Mesothelial cell of epicardium (in vitro differentiated cells): Measurements from ENCODE around the gene CUBN. TPM values are rescaled to one million over a fixed set of nuclear protein-coding genes. Genes with fewer than 3 reads are reported as not detected.

ENCODE experiments used
- DNase-seq, 2 experiments: peaks; one replicate each; pipeline ENCODE4 v3.0.0; 2021; ENCODE audit warnings: low spot score in 2 of 2; ENCODE audit not compliant: unreplicated experiment in 2 of 2
- H3K27ac Mint-ChIP-seq: 2 replicates; pipeline ENCODE4 v1.8.0; 2021; ENCODE audit warnings: mixed read lengths
- H3K27me3 Mint-ChIP-seq: 2 replicates; pipeline ENCODE4 v1.8.0; 2021; ENCODE audit warnings: low read depth, mixed read lengths
- H3K36me3 Mint-ChIP-seq: 2 replicates; pipeline ENCODE4 v1.8.0; 2021; ENCODE audit warnings: mixed read lengths
- H3K4me1 Mint-ChIP-seq: 2 replicates; pipeline ENCODE4 v1.8.0; 2021; ENCODE audit warnings: mixed read lengths
- H3K4me3 Mint-ChIP-seq: 2 replicates; pipeline ENCODE4 v1.8.0; 2021; ENCODE audit warnings: mild to moderate bottlenecking, moderate library complexity, mixed read lengths
- H3K9me3 Mint-ChIP-seq: 2 replicates; pipeline ENCODE4 v1.8.0; 2021; ENCODE audit warnings: mixed read lengths
- CTCF ChIP-seq: fragments of 200-600 bp; sonication (generic); IDR thresholded peaks from one replicate; pipeline ENCODE4 v1.5.0; 2021; ENCODE audit warnings: antibody characterized with exemption; ENCODE audit not compliant: unreplicated experiment
- total RNA-seq: library from RNA; stranded (reverse); gene quantifications from 3 replicates; pipeline ENCODE4 v1.2.1, GENCODE V29; 2021

The CUBN gene
- total RNA-seq, 1 donor from 2014 or later, result 1.5 TPM

GRCh38 chr10:16988900-16989299, 140.7 kb downstream of the CUBN start:
- H3K36me3 Mint-ChIP-seq, result peaks cover 5% of the 10 kb centered on the region
- H3K4me1 Mint-ChIP-seq, result peaks cover 18% of the 10 kb centered on the region
- H3K27me3 Mint-ChIP-seq, result no peaks in the 10 kb centered on the region
- peaks cover 4% of the 10 kb centered on the region for H3K9me3 Mint-ChIP-seq
- no peak overlapping the region for H3K4me3 Mint-ChIP-seq
- H3K27ac Mint-ChIP-seq, result no peak overlapping the region
- no peak for TF ChIP-seq CTCF
- DNase-seq, result no peak

GRCh38 chr10:16987976-16988610, 141.5 kb downstream of the CUBN start:
- peaks cover 18% of the 10 kb centered on the region for H3K4me1 Mint-ChIP-seq
- no peaks in the 10 kb centered on the region for H3K27me3 Mint-ChIP-seq
- DNase-seq, result no peak
- peaks cover 5% of the 10 kb centered on the region for H3K36me3 Mint-ChIP-seq
- peak overlapping the region; percentile 74 for H3K27ac Mint-ChIP-seq
- no peak overlapping the region for H3K4me3 Mint-ChIP-seq
- TF ChIP-seq CTCF, result no peak
- H3K9me3 Mint-ChIP-seq, result peaks cover 4% of the 10 kb centered on the region

GRCh38 chr10:16987206-16987621, 142.4 kb downstream of the CUBN start:
- Mint-ChIP-seq H3K4me1 (peaks cover 12% of the 10 kb centered on the region), H3K36me3 (peaks cover 3% of the 10 kb centered on the region), H3K4me3 (no peak overlapping the region), H3K9me3 (peaks cover 4% of the 10 kb centered on the region), H3K27ac (peak overlapping the region; percentile 74), H3K27me3 (no peaks in the 10 kb centered on the region)
- no peak for TF ChIP-seq CTCF
- DNase-seq, result no peak

- Mint-ChIP-seq H3K27me3 (no peaks in the 10 kb centered on the region), H3K4me3 (no peak overlapping the region), H3K9me3 (peaks cover 4% of the 10 kb centered on the region), H3K36me3 (peaks cover 3% of the 10 kb centered on the region), H3K27ac (peak overlapping the region; percentile 74), H3K4me1 (peaks cover 12% of the 10 kb centered on the region)
- no peak for TF ChIP-seq CTCF
- no peak for DNase-seq
These were observed 143.0 kb downstream of the CUBN start for GRCh38 chr10:16986406-16987205.

- TF ChIP-seq CTCF, result no peak
- no peaks in the 10 kb centered on the region for H3K36me3 Mint-ChIP-seq
- H3K27me3 Mint-ChIP-seq, result no peaks in the 10 kb centered on the region
- no peak overlapping the region for H3K27ac Mint-ChIP-seq
- peaks cover 12% of the 10 kb centered on the region for H3K4me1 Mint-ChIP-seq
- peaks cover under 1% of the 10 kb centered on the region for H3K9me3 Mint-ChIP-seq
- DNase-seq, result no peak
- H3K4me3 Mint-ChIP-seq, result no peak overlapping the region
These were observed 143.6 kb downstream of the CUBN start for GRCh38 chr10:16986082-16986405.
